SK-N-SH (cell line): ENCODE measurements around the gene NISCH.

ENCODE experiments used
- CTCF ChIP-seq: fragments of 200-600 bp; sonication (generic); IDR thresholded peaks from 2 replicates; pipeline ENCODE4 v1.6.1; 2017; ENCODE audit warnings: antibody characterized with exemption, mild to moderate bottlenecking, moderate library complexity
- EP300 ChIP-seq, 2 experiments: IDR thresholded peaks; 2 replicates each; pipeline versions ENCODE4 v1.4.0 to v1.6.1; 2012; ENCODE audit warnings: borderline replicate concordance in 1 of 2, low read depth in 1 of 2, low read length in 1 of 2
- NFIC ChIP-seq: IDR thresholded peaks from 2 replicates; pipeline ENCODE4 v1.4.0; 2012; ENCODE audit warnings: borderline replicate concordance
- POLR2AphosphoS5 ChIP-seq: IDR thresholded peaks from 2 replicates; pipeline ENCODE4 v1.6.1; 2012; ENCODE audit warnings: low read depth, low read length
- SMC3 ChIP-seq: IDR thresholded peaks from 2 replicates; pipeline ENCODE4 v1.6.1; 2012; ENCODE audit warnings: low read depth, low read length, improper control_type of control experiment
- USF1 ChIP-seq: IDR thresholded peaks from 2 replicates; pipeline ENCODE4 v1.4.0; 2012; ENCODE audit warnings: low read depth, borderline replicate concordance
- USF2 ChIP-seq: fragments of 150-350 bp; IDR thresholded peaks from 2 replicates; pipeline ENCODE4 v1.6.1; 2017; ENCODE audit warnings: antibody characterized with exemption, low read length, low read depth, borderline replicate concordance

GRCh38 chr3:52495777-52496602 is 40.6 kb downstream of the NISCH start:
- TF ChIP-seq NFIC, result no peak
- TF ChIP-seq SMC3, result no peak
- no peak for TF ChIP-seq USF2
- no peak for TF ChIP-seq EP300 (IDR thresholded peaks at IDR 0.05; ENCODE audit: borderline replicate concordance in 1 of 2, low read depth in 1 of 2, low read length in 1 of 2)
- TF ChIP-seq POLR2AphosphoS5, result no peak
- TF ChIP-seq USF1, result no peak
- no peak for TF ChIP-seq CTCF
